CD4-positive, alpha-beta memory T cell (primary cell): ENCODE measurements around the gene LY9. TPM values are rescaled to one million over a fixed set of nuclear protein-coding genes. Genes with fewer than 3 reads are reported as not detected.

Experiments used
- CTCF ChIA-PET: fragments of 350-600 bp; sonication (Branson Sonifier 250); formaldehyde crosslinking; loops from one replicate; lab custom pipeline; 2021; ENCODE audit warnings: inconsistent platforms; ENCODE audit not compliant: partially characterized antibody; lab: Charles Lee
- POLR2A ChIA-PET: fragments of 350-600 bp; sonication (Branson Sonifier 250); formaldehyde crosslinking; loops from one replicate; lab custom pipeline; 2021; ENCODE audit not compliant: partially characterized antibody; lab: Charles Lee
- DNase-seq, 5 donors: peaks; one replicate each; pipeline versions ENCODE4 v3.0.0 to v3.0.0-alpha.2; 2020 to 2022; ENCODE audit warnings: mixed read lengths in 1 of 5
- H3K27ac ChIP-seq: one replicate; pipeline ENCODE4 v1.7.0; 2013; ENCODE audit warnings: low read depth, low read length
- H3K27me3 ChIP-seq: 2 replicates; pipeline ENCODE4 v1.7.0; 2013; ENCODE audit warnings: mild to moderate bottlenecking, low read length, moderate library complexity; ENCODE audit not compliant: insufficient read depth
- H3K36me3 ChIP-seq: 2 replicates; pipeline ENCODE4 v1.7.0; 2013; ENCODE audit warnings: mild to moderate bottlenecking, low read length, moderate library complexity; ENCODE audit not compliant: insufficient read depth
- H3K4me1 ChIP-seq: 2 replicates; pipeline ENCODE4 v1.7.0; 2013; ENCODE audit warnings: mild to moderate bottlenecking, low read length, moderate library complexity; ENCODE audit not compliant: insufficient read depth
- H3K4me3 ChIP-seq, 2 donors: one replicate each; pipeline ENCODE4 v1.7.0; 2013; ENCODE audit warnings: low read length in 2 of 2, mild to moderate bottlenecking in 1 of 2
- H3K9me3 ChIP-seq, 2 donors: one replicate each; pipeline ENCODE4 v1.7.0; 2013; ENCODE audit warnings: low read length in 2 of 2, control low read depth in 1 of 2; ENCODE audit not compliant: control insufficient read depth in 1 of 2
- H3K27ac Mint-ChIP-seq, 7 donors: one replicate each; pipeline ENCODE4 v1.8.0; 2020 to 2021; ENCODE audit warnings: mixed read lengths in 7 of 7, mild to moderate bottlenecking in 6 of 7, inconsistent platforms in 3 of 7, moderate library complexity in 3 of 7
- H3K27me3 Mint-ChIP-seq, 2 donors: one replicate each; pipeline ENCODE4 v1.8.0; 2020 to 2021; ENCODE audit warnings: mixed read lengths in 2 of 2
- H3K36me3 Mint-ChIP-seq, 2 donors: one replicate each; pipeline ENCODE4 v1.8.0; 2020 to 2021; ENCODE audit warnings: mixed read lengths in 2 of 2, inconsistent platforms in 1 of 2, mild to moderate bottlenecking in 1 of 2
- H3K4me1 Mint-ChIP-seq, 4 donors: one replicate each; pipeline ENCODE4 v1.8.0; 2020 to 2021; ENCODE audit warnings: mixed read lengths in 4 of 4, mild to moderate bottlenecking in 1 of 4
- H3K4me3 Mint-ChIP-seq, 8 donors: one replicate each; pipeline ENCODE4 v1.8.0; 2020 to 2021; ENCODE audit warnings: mixed read lengths in 8 of 8, mild to moderate bottlenecking in 7 of 8, moderate library complexity in 6 of 8, inconsistent platforms in 3 of 8
- H3K9me3 Mint-ChIP-seq, 8 donors: one replicate each; pipeline ENCODE4 v1.8.0; 2020 to 2021; ENCODE audit warnings: mixed read lengths in 8 of 8, mild to moderate bottlenecking in 5 of 8, inconsistent platforms in 3 of 8, moderate library complexity in 1 of 8
- intact Hi-C: fragments of 100-400 bp; cut with micrococcal nuclease; formaldehyde crosslinking; loops from one replicate; pipeline ENCODE4 v1.15.1; 2023
- polyA plus RNA-seq, 2 donors: library from polyadenylated mRNA; unstranded; fragments of 300-500 nt; fragmentation: Illumina TruSeq; gene quantifications; one replicate each; pipeline ENCODE4 v1.2.3, GENCODE V29; 2021
- total RNA-seq, 2 experiments: library from RNA; stranded (reverse); gene quantifications; one replicate each; pipeline ENCODE4 v1.2.3, GENCODE V29; 2021

LY9 gene
- total and polyA plus RNA-seq, 4 experiments from 2014 or later: 131 to 211 (median 150) TPM

GRCh38 chr1:160855181-160855981, 59.4 kb downstream of the LY9 start:
- Mint-ChIP-seq H3K27ac (no peak overlapping the region), H3K9me3 (no peaks in the 10 kb centered on the region), H3K4me1 (peaks cover 0 to 8% (median 1%) of the 10 kb centered on the region in 4 donors), H3K4me3 (no peak overlapping the region), H3K27me3 (no peaks in the 10 kb centered on the region), H3K36me3 (no peaks in the 10 kb centered on the region)
- CTCF ChIA-PET: interaction anchor here (2.5 to 7.3 kb wide), 2 partner anchors 20 to 96 kb away, joined by 12 to 43 read pairs; no protein-coding TSS in a partner anchor
- no peaks in the 10 kb centered on the region for H3K9me3 ChIP-seq
- H3K4me3 ChIP-seq: no peak overlapping the region
- intact Hi-C loops: no loop called here
- no peaks in the 10 kb centered on the region for H3K27me3 ChIP-seq
- H3K4me1 ChIP-seq: peaks cover 13% of the 10 kb centered on the region
- DNase-seq: no peak
- no peak overlapping the region for H3K27ac ChIP-seq
- no peaks in the 10 kb centered on the region for H3K36me3 ChIP-seq
- POLR2A ChIA-PET: interaction anchor here (2.3 kb wide), 1 partner anchor 18 kb away, joined by 11 read pairs; no protein-coding TSS in a partner anchor

- ChIA-PET CTCF (no interaction called here), POLR2A (no interaction called here)
- peaks cover 26% of the 10 kb centered on the region for H3K4me1 ChIP-seq
- intact Hi-C loops: no loop called here
- Mint-ChIP-seq H3K27ac (peak overlapping the region in 1 of 7 donors; percentile 29), H3K9me3 (no peaks in the 10 kb centered on the region), H3K27me3 (no peaks in the 10 kb centered on the region), H3K4me1 (peaks cover 5 to 19% (median 11%) of the 10 kb centered on the region in 4 donors), H3K4me3 (no peak overlapping the region), H3K36me3 (no peaks in the 10 kb centered on the region)
- no peaks in the 10 kb centered on the region for H3K27me3 ChIP-seq
- no peaks in the 10 kb centered on the region for H3K9me3 ChIP-seq
- H3K4me3 ChIP-seq: no peak overlapping the region
- DNase-seq: no peak
- H3K36me3 ChIP-seq: no peaks in the 10 kb centered on the region
- no peak overlapping the region for H3K27ac ChIP-seq
These were observed 62.1 kb downstream of the LY9 start for GRCh38 chr1:160858097-160858496.

GRCh38 chr1:160858507-160858906, 62.5 kb downstream of the LY9 start:
- H3K4me3 ChIP-seq: no peak overlapping the region
- intact Hi-C loops: no loop called here
- Mint-ChIP-seq H3K9me3 (no peaks in the 10 kb centered on the region), H3K36me3 (no peaks in the 10 kb centered on the region), H3K4me3 (no peak overlapping the region), H3K4me1 (peaks cover 5 to 19% (median 11%) of the 10 kb centered on the region in 4 donors), H3K27me3 (no peaks in the 10 kb centered on the region), H3K27ac (no peak overlapping the region)
- no peak overlapping the region for H3K27ac ChIP-seq
- H3K27me3 ChIP-seq: no peaks in the 10 kb centered on the region
- no peak for DNase-seq
- H3K9me3 ChIP-seq: no peaks in the 10 kb centered on the region
- no peaks in the 10 kb centered on the region for H3K36me3 ChIP-seq
- POLR2A ChIA-PET: no interaction called here
- CTCF ChIA-PET: no interaction called here
- peaks cover 26% of the 10 kb centered on the region for H3K4me1 ChIP-seq

- Histone ChIP-seq H3K9me3 (no peaks in the 10 kb centered on the region), H3K27me3 (no peaks in the 10 kb centered on the region), H3K27ac (no peak overlapping the region), H3K4me1 (peaks cover 26% of the 10 kb centered on the region), H3K4me3 (no peak overlapping the region), H3K36me3 (no peaks in the 10 kb centered on the region)
- ChIA-PET CTCF (no interaction called here), POLR2A (no interaction called here)
- Mint-ChIP-seq H3K36me3 (no peaks in the 10 kb centered on the region), H3K27me3 (no peaks in the 10 kb centered on the region), H3K27ac (no peak overlapping the region), H3K9me3 (no peaks in the 10 kb centered on the region), H3K4me3 (no peak overlapping the region), H3K4me1 (peaks cover 5 to 25% (median 15%) of the 10 kb centered on the region in 4 donors)
- intact Hi-C loops: no loop called here
- DNase-seq: no peak
These were observed 63.2 kb downstream of the LY9 start for GRCh38 chr1:160859166-160859565.

- ChIA-PET POLR2A (no interaction called here), CTCF (interaction anchor here (1.2 to 1.8 kb wide), 2 partner anchors 23 to 26 kb away, joined by 3 to 6 read pairs; no protein-coding TSS in a partner anchor)
- peak overlapping the region in 1 of 8 donors; percentile 30 for H3K4me3 Mint-ChIP-seq
- H3K36me3 Mint-ChIP-seq: no peaks in the 10 kb centered on the region
- DNase-seq: no peak
- no peaks in the 10 kb centered on the region for H3K27me3 ChIP-seq
- H3K9me3 Mint-ChIP-seq: no peaks in the 10 kb centered on the region
- peaks cover 5 to 25% (median 15%) of the 10 kb centered on the region in 4 donors for H3K4me1 Mint-ChIP-seq
- intact Hi-C loops: no loop called here
- H3K4me1 ChIP-seq: peaks cover 14% of the 10 kb centered on the region
- no peaks in the 10 kb centered on the region for H3K9me3 ChIP-seq
- H3K27ac ChIP-seq: no peak overlapping the region
- H3K36me3 ChIP-seq: no peaks in the 10 kb centered on the region
- peak overlapping the region in 1 of 7 donors; percentile 12 for H3K27ac Mint-ChIP-seq
- H3K27me3 Mint-ChIP-seq: no peaks in the 10 kb centered on the region
- no peak overlapping the region for H3K4me3 ChIP-seq
These were observed 65.0 kb downstream of the LY9 start for GRCh38 chr1:160860840-160861505.

GRCh38 chr1:160862203-160863060, 66.5 kb downstream of the LY9 start, which contains the start of gene CD244:
Gene CD244 (minus strand): TSS chr1:160862887. CDS start chr1:160862677, 210 bp downstream.
- peak in 4 of 5 donors; percentile 13 to 53 (median 27) for DNase-seq
- no peaks in the 10 kb centered on the region for H3K36me3 ChIP-seq
- H3K4me1 Mint-ChIP-seq: peaks cover 5 to 25% (median 15%) of the 10 kb centered on the region in 4 donors

More at GRCh38 chr1:160862203-160863060, 66.5 kb downstream of the LY9 start, which contains the start of gene CD244:
- Mint-ChIP-seq H3K27me3 (no peaks in the 10 kb centered on the region), H3K27ac (peak within 1 kb of the TSS in 5 of 7 donors; percentile 35 to 77 (median 72)), H3K9me3 (no peaks in the 10 kb centered on the region), H3K4me3 (peak within 1 kb of the TSS in 5 of 8 donors; percentile 30 to 67 (median 36)), H3K36me3 (no peaks in the 10 kb centered on the region)
- ChIA-PET CTCF (interaction anchor here (0.6 to 1.8 kb wide), 6 partner anchors 15 to 128 kb away, joined by 3 to 10 read pairs (median 3); partner anchors contain the start of gene ITLN1), POLR2A (no interaction called here)
- H3K9me3 ChIP-seq: no peaks in the 10 kb centered on the region
- H3K27me3 ChIP-seq: no peaks in the 10 kb centered on the region
- no peak within 1 kb of the TSS for H3K4me3 ChIP-seq
- peaks cover 12% of the 10 kb centered on the region for H3K4me1 ChIP-seq
- no peak within 1 kb of the TSS for H3K27ac ChIP-seq
- intact Hi-C loops: no loop called here
